Neuronal stem cell (in vitro differentiated cells): Measurements from ENCODE around the gene PTPN4.

Experiments used
- DNase-seq: peaks from one replicate; pipeline ENCODE4 v3.0.0-alpha.2; 2013; ENCODE audit warnings: low spot score
- H2AFZ ChIP-seq: one replicate; pipeline ENCODE4 v1.6.1; 2013; ENCODE audit warnings: mild to moderate bottlenecking, low read length, inconsistent platforms
- H2AK5ac ChIP-seq: 2 replicates; pipeline ENCODE4 v1.6.1; 2013; ENCODE audit warnings: low read depth, mild to moderate bottlenecking, inconsistent platforms, low read length, moderate library complexity, mixed read lengths
- H2BK120ac ChIP-seq: 2 replicates; pipeline ENCODE4 v1.6.1; 2013; ENCODE audit warnings: low read depth, mild to moderate bottlenecking, inconsistent platforms, low read length, moderate library complexity, mixed read lengths
- H2BK12ac ChIP-seq: one replicate; pipeline ENCODE4 v1.6.1; 2013; ENCODE audit warnings: low read length, inconsistent platforms
- H2BK15ac ChIP-seq: 2 replicates; pipeline ENCODE4 v1.6.1; 2013; ENCODE audit warnings: mild to moderate bottlenecking, low read length, inconsistent platforms, mixed read lengths
- H2BK5ac ChIP-seq: one replicate; pipeline ENCODE4 v1.6.1; 2013; ENCODE audit warnings: inconsistent platforms, mild to moderate bottlenecking, low read length, moderate library complexity
- H3K14ac ChIP-seq: one replicate; pipeline ENCODE4 v1.6.1; 2013; ENCODE audit warnings: low read length, inconsistent platforms
- H3K18ac ChIP-seq: 2 replicates; pipeline ENCODE4 v1.6.1; 2013; ENCODE audit warnings: low read length, inconsistent platforms
- H3K23ac ChIP-seq: 2 replicates; pipeline ENCODE4 v1.6.1; 2013; ENCODE audit warnings: low read depth, mild to moderate bottlenecking, mixed read lengths, low read length, inconsistent platforms; ENCODE audit not compliant: poor library complexity
- H3K27ac ChIP-seq: replicated peaks from 3 replicates; pipeline ENCODE4 v1.5.1; 2013; ENCODE audit warnings: low read length, inconsistent platforms
- H3K27me3 ChIP-seq, 3 experiments: 2 replicates each; pipeline ENCODE4 v1.6.1; 2013; ENCODE audit warnings: low read length in 3 of 3, mild to moderate bottlenecking in 2 of 3, inconsistent platforms in 1 of 3, low read depth in 1 of 3, mixed read lengths in 1 of 3, moderate library complexity in 1 of 3; ENCODE audit not compliant: control insufficient read depth in 3 of 3, insufficient read depth in 3 of 3
- H3K36me3 ChIP-seq, 2 donors: replicated peaks in 1 of 2; 2 replicates each; pipeline ENCODE4 v1.6.1; 2013; ENCODE audit warnings: low read length in 2 of 2; ENCODE audit not compliant: control insufficient read depth in 2 of 2, insufficient read depth in 2 of 2
- H3K4ac ChIP-seq: 2 replicates; pipeline ENCODE4 v1.6.1; 2013; ENCODE audit warnings: inconsistent platforms, mild to moderate bottlenecking, low read length, moderate library complexity
- H3K4me1 ChIP-seq, 2 donors: 1 replicate in 1 of 2; 2 replicates in 1 of 2; pipeline ENCODE4 v1.6.1; 2013; ENCODE audit warnings: low read length in 2 of 2, low read depth in 1 of 2; ENCODE audit not compliant: control insufficient read depth in 2 of 2, insufficient read depth in 1 of 2
- H3K4me2 ChIP-seq: one replicate; pipeline ENCODE4 v1.6.1; 2013; ENCODE audit warnings: mild to moderate bottlenecking, low read length, inconsistent platforms; ENCODE audit not compliant: insufficient read depth, poor library complexity, severe bottlenecking
- H3K4me3 ChIP-seq, 2 donors: 2 replicates each; pipeline ENCODE4 v1.5.1; 2013; ENCODE audit warnings: low read length in 2 of 2, mild to moderate bottlenecking in 2 of 2, inconsistent platforms in 1 of 2, moderate library complexity in 1 of 2
- H3K79me1 ChIP-seq: one replicate; pipeline ENCODE4 v1.6.1; 2013; ENCODE audit warnings: low read depth, mild to moderate bottlenecking, inconsistent platforms, low read length, moderate library complexity
- H3K9ac ChIP-seq: one replicate; pipeline ENCODE4 v1.6.1; 2013; ENCODE audit warnings: mild to moderate bottlenecking, low read depth, low read length, inconsistent platforms; ENCODE audit not compliant: poor library complexity
- H3K9me3 ChIP-seq, 2 donors: replicated peaks in 1 of 2; 2 replicates each; pipeline versions ENCODE3 to v1.6.1; 2013; ENCODE audit warnings: low read length in 2 of 2, mild to moderate bottlenecking in 2 of 2, inconsistent platforms in 1 of 2, low read depth in 1 of 2, mixed read lengths in 1 of 2, moderate library complexity in 1 of 2; ENCODE audit not compliant: control insufficient read depth in 2 of 2, insufficient read depth in 1 of 2
- H4K8ac ChIP-seq: one replicate; pipeline ENCODE4 v1.6.1; 2013; ENCODE audit warnings: low read depth, mild to moderate bottlenecking, inconsistent platforms, low read length, moderate library complexity
- H4K91ac ChIP-seq: one replicate; pipeline ENCODE4 v1.6.1; 2013; ENCODE audit warnings: low read length, low read depth, mild to moderate bottlenecking, inconsistent platforms; ENCODE audit not compliant: poor library complexity
- whole genome bisulfite sequencing, 2 donors: extraction: QIAGEN DNeasy Blood & Tissue Kit; methylation state at CpG; one replicate each; pipeline ENCODE4 v1.1.7; 2013; ENCODE audit warnings: missing lambda C conversion rate in 2 of 2, mixed read lengths in 1 of 2; ENCODE audit not compliant: insufficient read length in 2 of 2, insufficient replicate concordance in 1 of 2; ENCODE audit errors: extremely low coverage in 2 of 2; 5-methylcytosine and 5-hydroxymethylcytosine counted together

PTPN4 gene

DNA sequence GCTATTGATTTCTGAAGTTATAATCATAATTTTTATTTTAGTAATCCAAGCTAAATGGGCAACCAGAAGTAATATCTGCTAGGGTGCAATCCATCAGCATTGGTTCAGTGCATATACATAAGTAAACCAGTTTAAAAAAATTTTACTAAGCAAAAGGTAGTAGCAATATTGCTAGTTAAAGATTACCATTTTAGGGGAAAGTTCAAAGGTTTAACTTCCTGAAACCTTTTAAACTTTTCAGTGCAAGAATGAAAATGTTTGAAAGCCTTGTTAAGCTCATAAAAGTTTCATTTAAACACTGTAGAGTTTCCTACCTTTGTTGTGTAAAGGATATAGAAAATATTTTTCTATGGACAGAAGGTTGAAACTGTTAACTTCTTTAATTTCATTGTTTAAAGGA lies 222.2 kb downstream of the PTPN4 start:
- H2BK12ac ChIP-seq, result no peak overlapping the region
- no peak overlapping the region for H2BK15ac ChIP-seq
- no peak overlapping the region for H2BK5ac ChIP-seq
- no peak overlapping the region for H3K14ac ChIP-seq
- no peak for DNase-seq
- no peaks in the 10 kb centered on the region for H3K9me3 ChIP-seq
- H2AK5ac ChIP-seq, result no peak overlapping the region
- H3K18ac ChIP-seq, result no peak overlapping the region
- no peaks in the 10 kb centered on the region for H3K4me1 ChIP-seq
- no peaks in the 10 kb centered on the region for H3K27me3 ChIP-seq
- no peak overlapping the region for H3K4ac ChIP-seq
- no peaks in the 10 kb centered on the region for H3K79me1 ChIP-seq
- no peak overlapping the region for H4K91ac ChIP-seq
- H2AFZ ChIP-seq, result no peak overlapping the region
- H3K4me2 ChIP-seq, result no peak overlapping the region
- H3K27ac ChIP-seq, result no peak overlapping the region
- peaks cover 0 to 14% of the 10 kb centered on the region in 2 donors for H3K36me3 ChIP-seq
- no peak overlapping the region for H3K4me3 ChIP-seq
- no peak overlapping the region for H4K8ac ChIP-seq
- no peak overlapping the region for H2BK120ac ChIP-seq
- no peak overlapping the region for H3K9ac ChIP-seq
- H3K23ac ChIP-seq, result no peak overlapping the region

DNA sequence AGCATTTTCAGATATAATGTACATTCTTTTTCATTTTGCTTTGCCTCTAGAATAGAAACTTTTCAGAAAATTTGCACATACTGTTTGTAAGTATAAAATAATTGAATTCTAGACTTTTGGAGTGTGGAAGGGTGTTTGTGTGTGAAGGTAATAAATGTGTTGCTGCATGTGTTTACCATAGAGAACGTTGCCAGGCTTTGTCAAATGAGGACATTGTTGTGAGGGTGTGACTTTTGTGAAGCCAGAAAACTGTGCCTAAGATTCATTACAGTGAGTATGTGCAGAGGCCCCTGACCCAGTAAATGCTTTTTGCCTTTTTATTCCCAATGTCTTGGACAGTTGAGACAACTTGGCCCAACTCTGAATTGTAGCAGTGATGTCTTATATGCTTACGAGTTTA lies 222.8 kb downstream of the PTPN4 start:
- Histone ChIP-seq H2AK5ac (no peak overlapping the region), H3K23ac (no peak overlapping the region)

DNA sequence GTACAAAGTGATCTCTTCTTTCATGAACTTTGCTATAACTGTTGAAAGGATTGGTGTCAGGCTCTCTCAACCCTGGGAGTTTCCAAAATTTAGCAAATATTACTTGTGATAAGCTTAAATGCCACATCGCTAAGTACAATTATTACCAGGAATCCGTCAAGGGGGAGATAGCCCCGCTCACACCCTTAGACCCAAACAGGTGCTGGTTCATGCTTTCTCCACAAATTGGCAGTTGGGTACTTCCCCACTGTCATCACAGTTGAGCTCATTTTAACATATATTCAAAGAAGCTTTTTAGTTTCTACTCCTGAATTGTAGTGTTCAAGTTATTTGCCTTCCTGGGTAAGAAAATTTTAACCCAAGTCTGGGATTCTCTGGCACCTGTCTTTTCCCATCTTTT lies 223.4 kb downstream of the PTPN4 start:
- H2BK15ac ChIP-seq, result no peak overlapping the region
- no peaks in the 10 kb centered on the region for H3K79me1 ChIP-seq
- H3K18ac ChIP-seq, result no peak overlapping the region
- no CpG with 5 or more reads among the region's 3 CpGs for WGBS, 2 donors
- H3K4me3 ChIP-seq, result no peak overlapping the region
- peaks cover 0 to 2% of the 10 kb centered on the region in 2 donors for H3K36me3 ChIP-seq
- H4K8ac ChIP-seq, result no peak overlapping the region
- H4K91ac ChIP-seq, result no peak overlapping the region
- no peak overlapping the region for H3K27ac ChIP-seq
- no peak overlapping the region for H3K4ac ChIP-seq
- no peak overlapping the region for H2BK12ac ChIP-seq
- H2AFZ ChIP-seq, result no peak overlapping the region
- H3K4me1 ChIP-seq, result no peaks in the 10 kb centered on the region
- H3K27me3 ChIP-seq, result no peaks in the 10 kb centered on the region
- peaks cover 0 to 5% of the 10 kb centered on the region in 2 donors for H3K9me3 ChIP-seq
- no peak overlapping the region for H2BK120ac ChIP-seq
- no peak overlapping the region for H3K23ac ChIP-seq
- no peak overlapping the region for H2AK5ac ChIP-seq
- H3K9ac ChIP-seq, result no peak overlapping the region
- H3K14ac ChIP-seq, result no peak overlapping the region
- no peak overlapping the region for H3K4me2 ChIP-seq
- DNase-seq, result no peak
- no peak overlapping the region for H2BK5ac ChIP-seq

More for the DNA sequence above, 222.8 kb downstream of the PTPN4 start:
- WGBS, 2 donors, result no CpG with 5 or more reads among the region's 2 CpGs
- no peak overlapping the region for H3K27ac ChIP-seq
- no peak overlapping the region for H2BK15ac ChIP-seq
- H3K9ac ChIP-seq, result no peak overlapping the region
- no peak overlapping the region for H4K91ac ChIP-seq
- H3K36me3 ChIP-seq, result peaks cover 0 to 8% of the 10 kb centered on the region in 2 donors
- no peak overlapping the region for H2BK5ac ChIP-seq
- H3K27me3 ChIP-seq, result no peaks in the 10 kb centered on the region
- H3K4me3 ChIP-seq, result no peak overlapping the region
- no peaks in the 10 kb centered on the region for H3K9me3 ChIP-seq
- H3K14ac ChIP-seq, result no peak overlapping the region
- no peak overlapping the region for H2BK120ac ChIP-seq
- no peaks in the 10 kb centered on the region for H3K79me1 ChIP-seq
- H2AFZ ChIP-seq, result no peak overlapping the region
- no peak overlapping the region for H2BK12ac ChIP-seq
- H4K8ac ChIP-seq, result no peak overlapping the region
- H3K4me2 ChIP-seq, result no peak overlapping the region
- no peak for DNase-seq
- H3K18ac ChIP-seq, result no peak overlapping the region
- H3K4me1 ChIP-seq, result no peaks in the 10 kb centered on the region
- no peak overlapping the region for H3K4ac ChIP-seq

DNA sequence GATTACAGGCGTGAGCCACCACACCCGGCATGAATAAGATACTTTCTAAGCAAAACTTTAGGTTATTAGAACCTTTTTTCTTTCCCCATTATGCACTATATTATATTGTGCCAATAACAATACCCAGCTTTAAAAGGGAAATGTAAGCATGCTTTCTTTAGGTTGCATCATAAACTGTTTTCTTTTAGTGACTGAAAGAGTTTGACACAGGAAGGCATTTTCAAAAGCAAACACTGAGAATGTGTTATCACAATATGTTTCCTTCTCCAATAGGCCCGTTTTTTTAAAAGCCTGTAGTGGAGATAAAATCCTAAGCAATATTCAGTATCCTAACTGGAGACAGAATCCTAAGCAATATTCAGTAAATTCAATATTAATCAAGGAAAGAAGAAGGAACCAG lies 236.4 kb downstream of the PTPN4 start:
- no CpG with 5 or more reads among the region's 3 CpGs for WGBS, 2 donors
- no peak overlapping the region for H4K8ac ChIP-seq
- H2BK5ac ChIP-seq, result no peak overlapping the region

More for the DNA sequence above, 236.4 kb downstream of the PTPN4 start:
- no peak overlapping the region for H3K4ac ChIP-seq
- no peak overlapping the region for H3K9ac ChIP-seq
- H3K14ac ChIP-seq, result no peak overlapping the region
- H3K27ac ChIP-seq, result no peak overlapping the region
- H3K4me3 ChIP-seq, result no peak overlapping the region
- H3K18ac ChIP-seq, result no peak overlapping the region
- no peaks in the 10 kb centered on the region for H3K36me3 ChIP-seq
- H2BK120ac ChIP-seq, result no peak overlapping the region
- DNase-seq, result no peak
- no peaks in the 10 kb centered on the region for H3K27me3 ChIP-seq
- no peak overlapping the region for H3K4me2 ChIP-seq
- H3K23ac ChIP-seq, result no peak overlapping the region
- no peak overlapping the region for H2AK5ac ChIP-seq
- peaks cover 3% of the 10 kb centered on the region for H3K79me1 ChIP-seq
- H3K9me3 ChIP-seq, result no peaks in the 10 kb centered on the region
- no peaks in the 10 kb centered on the region for H3K4me1 ChIP-seq
- no peak overlapping the region for H2BK12ac ChIP-seq
- no peak overlapping the region for H2AFZ ChIP-seq
- H2BK15ac ChIP-seq, result no peak overlapping the region
- no peak overlapping the region for H4K91ac ChIP-seq
